ENCODE results near the gene LONRF3. TPM values are rescaled to one million over a fixed set of nuclear protein-coding genes. Genes with fewer than 3 reads are reported as not detected.

Gene LONRF3
- total and polyA plus RNA-seq, 8 donors, result 3.0 to 23.0 (median 3.9) TPM

DNA sequence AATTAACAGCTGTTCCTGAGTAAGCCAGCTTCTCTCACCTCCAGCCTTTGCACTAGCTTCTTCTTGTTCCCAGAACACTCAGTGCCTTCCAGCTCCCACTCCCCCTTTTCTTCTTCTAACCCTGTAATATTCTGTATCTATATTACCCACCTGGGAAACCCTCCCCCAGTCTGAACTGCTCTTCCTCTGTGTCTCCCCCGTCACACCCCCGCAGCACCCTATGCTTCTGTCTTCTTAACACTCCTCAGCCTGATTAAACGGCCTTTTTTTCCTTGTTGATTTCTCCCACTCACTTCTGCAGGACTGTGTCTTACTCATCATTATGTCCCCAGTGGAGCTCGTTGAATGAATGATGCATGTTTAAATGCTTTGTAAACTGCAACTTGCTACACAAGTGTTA is 9.0 kb upstream of the LONRF3 start:
- no peak overlapping the region for H3K27ac ChIP-seq
- no peaks in the 10 kb centered on the region for H3K36me3 ChIP-seq
- DNase-seq (no peak), ATAC-seq (no peak)
- no peaks in the 10 kb centered on the region for H3K9me3 ChIP-seq
- H3K27me3 ChIP-seq, result no peaks in the 10 kb centered on the region
- intact Hi-C loops (cut with DNase I), result no loop called here
- no peak overlapping the region for H3K4me3 ChIP-seq
- TF ChIP-seq, protein P1, sequence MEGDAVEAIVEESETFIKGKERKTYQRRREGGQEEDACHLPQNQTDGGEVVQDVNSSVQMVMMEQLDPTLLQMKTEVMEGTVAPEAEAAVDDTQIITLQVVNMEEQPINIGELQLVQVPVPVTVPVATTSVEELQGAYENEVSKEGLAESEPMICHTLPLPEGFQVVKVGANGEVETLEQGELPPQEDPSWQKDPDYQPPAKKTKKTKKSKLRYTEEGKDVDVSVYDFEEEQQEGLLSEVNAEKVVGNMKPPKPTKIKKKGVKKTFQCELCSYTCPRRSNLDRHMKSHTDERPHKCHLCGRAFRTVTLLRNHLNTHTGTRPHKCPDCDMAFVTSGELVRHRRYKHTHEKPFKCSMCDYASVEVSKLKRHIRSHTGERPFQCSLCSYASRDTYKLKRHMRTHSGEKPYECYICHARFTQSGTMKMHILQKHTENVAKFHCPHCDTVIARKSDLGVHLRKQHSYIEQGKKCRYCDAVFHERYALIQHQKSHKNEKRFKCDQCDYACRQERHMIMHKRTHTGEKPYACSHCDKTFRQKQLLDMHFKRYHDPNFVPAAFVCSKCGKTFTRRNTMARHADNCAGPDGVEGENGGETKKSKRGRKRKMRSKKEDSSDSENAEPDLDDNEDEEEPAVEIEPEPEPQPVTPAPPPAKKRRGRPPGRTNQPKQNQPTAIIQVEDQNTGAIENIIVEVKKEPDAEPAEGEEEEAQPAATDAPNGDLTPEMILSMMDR (IDR thresholded peaks at IDR 0.05), result no peak
- no peaks in the 10 kb centered on the region for H3K4me1 ChIP-seq

DNA sequence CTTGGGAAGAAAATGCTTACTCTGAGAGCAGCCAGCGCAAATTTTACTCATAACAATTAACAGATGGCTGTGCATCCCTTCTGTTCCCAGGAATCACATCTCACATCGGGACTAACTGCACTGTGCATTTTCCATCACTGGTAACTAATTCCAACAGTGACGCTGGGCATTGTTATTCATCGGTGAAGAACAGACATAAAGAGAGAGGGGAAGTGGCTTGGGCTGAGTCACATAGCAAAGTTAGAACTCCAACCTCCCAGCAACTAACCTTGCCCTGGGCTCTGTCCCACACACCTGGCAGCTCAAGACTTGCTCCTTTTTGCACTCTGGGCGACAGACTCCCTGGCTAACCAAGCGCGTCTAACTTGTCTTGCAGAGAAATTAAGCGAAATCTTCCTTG is 6.4 kb upstream of the LONRF3 start:
- Histone ChIP-seq H3K4me1 (no peaks in the 10 kb centered on the region), H3K27ac (no peak overlapping the region), H3K4me3 (no peak overlapping the region), H3K9me3 (no peaks in the 10 kb centered on the region), H3K27me3 (peaks cover under 1 to 15% of the 10 kb centered on the region in 2 donors), H3K36me3 (no peaks in the 10 kb centered on the region)
- DNase-seq (no peak), ATAC-seq (no peak)
- TF ChIP-seq, protein P1 (IDR thresholded peaks at IDR 0.05), result no peak
- intact Hi-C loops (cut with DNase I), result no loop called here

DNA sequence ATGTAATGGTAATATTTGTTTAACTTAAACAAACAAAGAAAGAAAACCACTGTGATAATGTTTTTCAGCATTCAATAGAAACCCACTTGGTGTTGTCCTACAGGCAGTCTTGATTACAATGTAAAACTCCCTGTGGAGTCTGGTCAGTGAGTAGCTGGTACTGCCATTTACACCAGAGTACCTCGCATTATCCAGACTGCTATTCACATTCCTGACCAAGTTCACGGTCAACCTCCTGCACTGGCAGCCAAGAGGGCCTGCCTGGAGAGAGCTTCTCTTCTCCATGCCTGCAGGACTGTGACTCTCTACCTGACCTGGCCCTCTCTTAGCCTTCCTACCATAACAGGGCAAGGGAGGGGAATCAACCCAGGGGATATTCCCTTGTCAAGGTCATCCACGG is 2.9 kb upstream of the LONRF3 start:
- peaks cover 3 to 25% of the 10 kb centered on the region in 2 donors for H3K27me3 ChIP-seq
- no peaks in the 10 kb centered on the region for H3K9me3 ChIP-seq
- H3K36me3 ChIP-seq, result no peaks in the 10 kb centered on the region
- DNase-seq (no peak), ATAC-seq (no peak)
- no peak overlapping the region for H3K27ac ChIP-seq
- H3K4me3 ChIP-seq, result no peak overlapping the region
- intact Hi-C loops (cut with DNase I), result no loop called here
- TF ChIP-seq, protein P1 (IDR thresholded peaks at IDR 0.05), result no peak
- H3K4me1 ChIP-seq, result no peaks in the 10 kb centered on the region

DNA sequence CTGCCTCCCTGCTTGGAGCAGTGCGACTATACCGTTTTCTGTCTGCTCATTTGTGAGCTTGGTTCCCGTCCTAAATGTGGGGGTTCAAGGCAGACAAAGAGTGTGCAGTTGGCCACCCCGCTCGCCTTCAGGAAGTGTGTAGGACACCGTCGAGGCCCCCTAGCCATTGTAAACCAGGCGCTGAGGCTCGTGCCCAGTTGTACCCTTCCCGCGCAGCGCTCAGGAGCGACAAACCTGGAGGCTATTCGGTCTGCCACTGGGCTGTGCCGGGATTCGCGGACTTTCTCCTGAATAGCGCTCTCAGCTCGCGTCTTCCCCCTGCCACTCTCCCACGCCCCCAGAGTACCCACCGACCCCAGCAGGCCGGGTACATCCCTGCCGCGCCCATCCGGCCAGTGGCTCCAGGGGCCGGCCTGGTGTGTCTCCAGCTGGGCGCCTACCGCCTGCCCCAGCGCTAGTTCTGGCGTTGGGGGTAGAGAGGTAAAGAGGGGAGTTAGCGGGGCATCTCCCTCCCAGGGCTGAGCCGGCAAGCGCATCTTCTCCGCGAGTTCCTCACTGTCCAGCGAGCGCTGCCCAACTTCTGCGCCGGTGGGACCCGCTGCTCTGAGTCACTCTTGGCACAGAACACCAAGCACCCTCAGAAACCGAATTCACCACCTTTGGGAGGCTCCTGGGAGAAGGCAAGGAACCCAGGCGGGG is 880 bp upstream of the LONRF3 start:
- Histone ChIP-seq H3K36me3 (no peaks in the 10 kb centered on the region), H3K27ac (no peak overlapping the region)
- intact Hi-C loops (cut with DNase I), result no loop called here

More for the DNA sequence above, 880 bp upstream of the LONRF3 start:
- Histone ChIP-seq H3K4me1 (peaks cover 0 to 10% of the 10 kb centered on the region in 2 donors), H3K4me3 (peak overlapping the region; percentile 32 to 57), H3K27me3 (peaks cover 3 to 25% of the 10 kb centered on the region in 2 donors), H3K9me3 (no peaks in the 10 kb centered on the region)
- peak in 1 of 4 donors; percentile 73 for DNase-seq
- TF ChIP-seq, protein P1 (IDR thresholded peaks at IDR 0.05), result no peak
- ATAC-seq, result peak; percentile 1
